ENCODE measurements around the gene PIAS1. TPM values are rescaled to one million over a fixed set of nuclear protein-coding genes. Genes with fewer than 3 reads are reported as not detected.

Gene PIAS1
- total RNA-seq, 1 donor from 2014 or later, result 71.6 TPM

DNA sequence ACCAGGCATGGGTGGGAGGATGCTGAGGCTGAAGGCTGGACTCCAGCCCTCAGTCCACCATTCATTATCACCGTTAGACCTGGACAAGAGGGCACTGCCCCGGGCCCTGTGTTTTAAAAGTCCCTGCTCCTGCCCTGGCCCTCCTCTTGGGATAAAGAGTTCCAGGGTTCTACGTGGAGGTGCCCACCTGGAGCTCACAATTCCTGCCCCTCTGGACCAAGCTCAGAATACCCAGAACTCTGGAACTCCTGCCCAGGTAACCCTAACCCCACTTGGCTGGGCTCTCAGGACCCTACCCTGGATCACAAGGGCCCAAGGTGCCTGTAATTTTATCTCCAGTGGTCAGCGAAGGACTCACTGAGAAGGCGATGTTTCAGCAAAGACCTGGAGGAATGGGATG is 149.8 kb downstream of the PIAS1 start:
- DNase-seq (ENCODE audit: low spot score, unreplicated experiment), result no peak
- TF ChIP-seq, protein P1, sequence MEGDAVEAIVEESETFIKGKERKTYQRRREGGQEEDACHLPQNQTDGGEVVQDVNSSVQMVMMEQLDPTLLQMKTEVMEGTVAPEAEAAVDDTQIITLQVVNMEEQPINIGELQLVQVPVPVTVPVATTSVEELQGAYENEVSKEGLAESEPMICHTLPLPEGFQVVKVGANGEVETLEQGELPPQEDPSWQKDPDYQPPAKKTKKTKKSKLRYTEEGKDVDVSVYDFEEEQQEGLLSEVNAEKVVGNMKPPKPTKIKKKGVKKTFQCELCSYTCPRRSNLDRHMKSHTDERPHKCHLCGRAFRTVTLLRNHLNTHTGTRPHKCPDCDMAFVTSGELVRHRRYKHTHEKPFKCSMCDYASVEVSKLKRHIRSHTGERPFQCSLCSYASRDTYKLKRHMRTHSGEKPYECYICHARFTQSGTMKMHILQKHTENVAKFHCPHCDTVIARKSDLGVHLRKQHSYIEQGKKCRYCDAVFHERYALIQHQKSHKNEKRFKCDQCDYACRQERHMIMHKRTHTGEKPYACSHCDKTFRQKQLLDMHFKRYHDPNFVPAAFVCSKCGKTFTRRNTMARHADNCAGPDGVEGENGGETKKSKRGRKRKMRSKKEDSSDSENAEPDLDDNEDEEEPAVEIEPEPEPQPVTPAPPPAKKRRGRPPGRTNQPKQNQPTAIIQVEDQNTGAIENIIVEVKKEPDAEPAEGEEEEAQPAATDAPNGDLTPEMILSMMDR (IDR thresholded peaks at IDR 0.05; ENCODE audit: unreplicated experiment), result no peak
- Mint-ChIP-seq H3K27ac (no peak overlapping the region), H3K4me3 (ENCODE audit: low read depth) (no peak overlapping the region), H3K36me3 (ENCODE audit: insufficient read depth) (no peaks in the 10 kb centered on the region), H3K9me3 (ENCODE audit: low read depth) (no peaks in the 10 kb centered on the region), H3K27me3 (no peaks in the 10 kb centered on the region), H3K4me1 (ENCODE audit: low read depth) (peaks cover 21% of the 10 kb centered on the region)

DNA sequence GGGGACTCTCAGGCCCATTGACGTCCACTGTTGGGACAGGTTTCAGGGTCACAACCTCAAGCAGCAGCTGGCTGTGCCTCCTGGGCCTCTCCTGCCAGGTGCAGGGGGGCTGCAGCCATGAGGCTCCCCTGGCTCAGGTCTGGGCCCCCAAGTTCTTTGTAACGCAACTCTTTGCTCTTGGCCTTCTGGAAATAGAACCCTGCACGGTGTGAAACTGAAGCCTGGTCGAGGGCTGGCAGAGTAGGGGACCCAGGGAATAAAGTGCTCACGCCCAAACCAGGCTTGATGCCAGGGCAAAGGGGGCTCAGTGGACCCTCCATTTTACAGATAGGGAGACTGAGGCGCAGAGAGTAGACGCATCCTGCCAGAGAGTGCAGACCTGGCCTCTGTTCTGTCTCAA is 150.2 kb downstream of the PIAS1 start:
- DNase-seq (ENCODE audit: low spot score, unreplicated experiment), result no peak
- H3K36me3 Mint-ChIP-seq (ENCODE audit: insufficient read depth), result no peaks in the 10 kb centered on the region
- H3K27me3 Mint-ChIP-seq, result no peaks in the 10 kb centered on the region
- H3K4me1 Mint-ChIP-seq (ENCODE audit: low read depth), result peaks cover 21% of the 10 kb centered on the region
- no peak overlapping the region for H3K4me3 Mint-ChIP-seq (ENCODE audit: low read depth)
- no peaks in the 10 kb centered on the region for H3K9me3 Mint-ChIP-seq (ENCODE audit: low read depth)
- TF ChIP-seq, protein P1 (IDR thresholded peaks at IDR 0.05; ENCODE audit: unreplicated experiment), result no peak
- no peak overlapping the region for H3K27ac Mint-ChIP-seq

DNA sequence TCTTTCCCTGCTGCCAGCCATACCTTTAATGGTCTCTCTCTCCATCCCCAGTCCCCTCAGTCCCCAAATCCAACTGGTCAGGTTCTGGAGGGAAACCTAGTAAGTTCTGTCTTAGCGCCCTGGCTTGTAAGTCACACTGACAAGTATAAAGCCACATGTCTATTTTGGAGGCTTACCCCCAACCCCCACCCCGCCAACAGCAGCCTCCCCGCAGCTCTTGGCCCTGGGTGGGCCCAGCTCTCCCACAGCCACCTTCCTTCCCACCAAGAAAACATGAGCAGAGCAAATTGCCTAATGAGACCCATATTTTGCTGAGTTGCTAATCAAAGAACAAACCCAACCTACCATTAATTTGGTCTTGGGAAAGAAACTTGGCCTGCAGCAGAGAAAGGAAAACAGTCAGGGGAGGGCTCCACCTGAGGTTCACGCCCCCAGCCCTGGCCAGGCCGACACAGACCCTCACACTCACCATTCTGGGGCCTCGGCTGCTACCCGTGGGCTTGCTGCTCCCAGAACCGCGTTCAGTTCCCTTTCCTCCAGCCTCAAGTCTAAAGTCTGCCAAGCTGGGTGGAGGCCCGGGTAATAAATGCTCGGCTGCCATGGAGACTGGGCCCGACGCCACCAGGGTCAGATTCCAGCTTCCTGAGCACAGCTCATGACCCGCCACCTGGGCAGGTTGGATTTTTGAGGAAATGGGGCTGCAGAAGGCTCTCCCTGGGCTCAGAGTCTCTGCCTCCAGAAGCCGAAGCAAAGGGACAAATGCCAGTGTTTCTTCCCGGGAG is 150.9 kb downstream of the PIAS1 start, which contains the start of gene CALML4:
Gene CALML4 (minus strand): TSS at position 557 of the 782 bp plus-strand sequence. CDS start 85 bp downstream, at position 472.
- Mint-ChIP-seq H3K4me3 (ENCODE audit: low read depth) (peak within 1 kb of the TSS; percentile 44), H3K27me3 (no peaks in the 10 kb centered on the region), H3K9me3 (ENCODE audit: low read depth) (no peaks in the 10 kb centered on the region), H3K36me3 (ENCODE audit: insufficient read depth) (no peaks in the 10 kb centered on the region), H3K4me1 (ENCODE audit: low read depth) (peaks cover 18% of the 10 kb centered on the region), H3K27ac (peak within 1 kb of the TSS; percentile 37)
- TF ChIP-seq, protein P1 (IDR thresholded peaks at IDR 0.05; ENCODE audit: unreplicated experiment), result no peak
- no peak for DNase-seq (ENCODE audit: low spot score, unreplicated experiment)

DNA sequence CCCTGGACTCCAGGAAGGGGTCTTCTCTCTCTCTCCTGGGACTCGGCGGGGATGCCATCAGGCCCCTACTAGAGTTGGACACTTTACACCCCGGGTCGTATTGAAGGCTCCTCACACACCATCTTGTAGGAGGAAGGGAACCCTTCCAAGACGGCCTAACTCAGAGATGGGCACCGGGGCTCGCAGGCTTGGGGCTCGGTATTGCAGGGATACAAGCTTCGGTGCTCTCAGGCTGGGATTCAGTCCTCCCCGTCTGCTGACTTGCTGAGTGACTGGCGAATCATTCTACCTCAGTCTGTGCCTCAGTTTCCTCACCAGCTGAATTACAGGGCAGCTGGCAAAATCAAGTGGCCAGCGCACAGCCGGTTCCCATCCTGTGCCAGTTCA is 151.4 kb downstream of the PIAS1 start:
- TF ChIP-seq, protein P1 (IDR thresholded peaks at IDR 0.05; ENCODE audit: unreplicated experiment), result no peak
- Mint-ChIP-seq H3K36me3 (ENCODE audit: insufficient read depth) (no peaks in the 10 kb centered on the region), H3K27me3 (no peaks in the 10 kb centered on the region), H3K9me3 (ENCODE audit: low read depth) (no peaks in the 10 kb centered on the region), H3K27ac (no peak overlapping the region), H3K4me1 (ENCODE audit: low read depth) (peaks cover 18% of the 10 kb centered on the region), H3K4me3 (ENCODE audit: low read depth) (no peak overlapping the region)
- DNase-seq (ENCODE audit: low spot score, unreplicated experiment), result no peak

DNA sequence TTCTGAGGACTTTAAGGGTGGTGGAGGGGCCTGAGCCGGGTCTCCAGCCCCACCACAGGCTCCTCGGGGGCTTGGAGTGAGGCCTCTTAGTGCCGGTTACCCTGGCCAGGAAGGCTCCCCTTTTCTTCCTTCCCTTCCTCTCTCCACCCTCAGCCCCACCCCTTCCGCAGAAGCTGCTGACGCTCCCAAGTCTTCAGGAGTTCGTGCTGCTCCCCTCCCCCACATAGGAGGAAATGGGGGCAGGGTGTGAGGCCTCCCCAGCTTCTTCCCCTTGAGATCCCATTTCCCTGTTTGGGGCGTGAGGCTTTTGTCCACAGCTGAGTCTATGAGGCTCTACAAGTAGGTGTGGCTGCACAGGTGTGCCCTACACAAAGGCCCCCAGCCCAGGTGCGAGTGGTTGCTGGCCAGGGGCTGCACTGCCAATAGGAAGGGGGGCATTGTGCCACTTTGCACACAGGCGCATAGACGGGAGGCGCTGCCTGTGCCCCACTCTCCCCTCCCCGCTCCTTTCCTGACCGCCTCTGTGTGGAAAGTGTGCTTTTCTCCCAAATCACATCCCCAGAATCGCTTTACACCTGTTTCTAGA is 151.9 kb downstream of the PIAS1 start:
- no peaks in the 10 kb centered on the region for H3K27me3 Mint-ChIP-seq
- TF ChIP-seq, protein P1 (IDR thresholded peaks at IDR 0.05; ENCODE audit: unreplicated experiment), result no peak
- H3K36me3 Mint-ChIP-seq (ENCODE audit: insufficient read depth), result no peaks in the 10 kb centered on the region
- peaks cover 18% of the 10 kb centered on the region for H3K4me1 Mint-ChIP-seq (ENCODE audit: low read depth)
- H3K4me3 Mint-ChIP-seq (ENCODE audit: low read depth), result peak overlapping the region; percentile 26
- H3K27ac Mint-ChIP-seq, result peak overlapping the region; percentile 74
- H3K9me3 Mint-ChIP-seq (ENCODE audit: low read depth), result no peaks in the 10 kb centered on the region
- no peak for DNase-seq (ENCODE audit: low spot score, unreplicated experiment)
